GM18511 (cell line): ENCODE results near the gene KCNIP1.

Experiments used
- ATAC-seq: cut with Tn5 transposase; IDR thresholded peaks from one replicate; pipeline ENCODE4 v1.9.1; 2021; ENCODE audit warnings: mild to moderate bottlenecking, moderate library complexity; ENCODE audit not compliant: unreplicated experiment

KCNIP1 gene

GRCh38 chr5:170482511-170482910 is 21.3 kb upstream of the KCNIP1 start:
- ATAC-seq: no peak

DNA sequence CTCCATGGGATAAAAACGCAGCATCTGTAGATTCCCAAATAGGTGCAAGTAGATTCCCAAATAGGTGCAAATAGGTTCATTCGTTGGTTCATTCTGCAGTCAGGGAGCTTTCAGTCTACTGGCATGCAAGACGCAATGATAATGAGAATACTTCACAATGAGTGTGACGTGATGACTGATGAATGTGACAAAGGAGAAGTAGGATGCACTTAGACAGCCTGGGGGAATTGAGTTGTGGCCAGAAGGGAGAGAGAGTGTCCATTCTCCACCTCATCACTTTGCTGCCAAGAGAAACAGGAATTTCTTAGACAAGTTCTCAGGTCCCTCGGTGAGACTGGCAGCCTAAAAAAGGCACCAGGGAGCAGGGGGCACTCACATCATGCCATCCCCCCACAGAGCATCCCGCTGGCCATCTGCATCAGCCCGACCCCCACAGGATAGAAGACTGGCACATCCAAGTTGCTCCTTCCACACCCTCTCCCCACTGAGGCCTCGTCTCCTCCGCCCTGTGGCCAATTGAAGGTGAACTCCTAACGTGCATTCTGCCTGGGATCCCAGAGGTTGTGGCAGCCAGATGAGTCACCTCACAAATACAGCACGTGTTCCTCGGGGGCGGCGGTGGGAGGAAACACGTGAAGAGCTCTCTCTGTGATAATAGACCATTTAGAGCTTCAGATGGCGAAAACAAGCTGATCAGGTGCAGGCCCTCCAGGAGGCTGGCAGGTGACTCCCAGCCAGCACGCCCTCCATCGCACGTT is 19.9 kb upstream of the KCNIP1 start:
- ATAC-seq: no peak

GRCh38 chr5:170484459-170484831 is 19.4 kb upstream of the KCNIP1 start:
- ATAC-seq: no peak

DNA sequence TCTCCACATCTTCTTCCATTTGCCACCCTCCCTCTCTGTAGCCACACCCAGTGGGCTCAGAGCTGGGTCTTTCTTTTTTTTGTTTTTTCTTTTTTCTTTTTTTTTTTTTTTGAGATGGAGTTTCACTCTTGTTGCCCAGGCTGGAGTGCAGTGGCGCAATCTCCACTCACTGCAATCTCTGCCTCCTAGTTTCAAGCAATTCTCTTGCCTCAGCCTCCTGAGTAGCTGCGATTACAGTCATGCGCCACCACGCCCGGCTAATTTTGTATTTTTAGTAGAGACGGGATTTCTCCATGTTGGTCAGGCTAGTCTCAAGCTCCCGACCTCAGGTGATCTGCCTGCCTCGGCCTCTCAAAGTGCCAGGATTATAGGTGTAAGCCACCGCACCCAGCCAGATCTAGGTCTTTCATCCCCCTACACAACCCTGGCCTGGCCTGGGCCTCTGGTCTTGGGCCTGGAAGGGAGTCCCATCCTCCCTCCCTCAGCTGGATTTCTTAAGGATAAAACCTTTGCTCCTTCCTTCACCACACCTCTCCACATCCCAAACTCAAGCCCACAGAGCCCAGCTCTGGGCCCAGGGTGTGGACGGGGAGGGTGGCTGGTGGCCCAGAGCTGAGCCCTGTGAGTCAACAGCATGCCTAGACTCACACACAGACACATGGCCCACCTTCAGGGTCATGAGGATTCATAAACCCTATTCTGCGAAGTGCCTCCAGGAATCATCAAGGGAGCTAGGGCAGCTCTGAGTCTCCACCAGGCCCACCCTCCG is 18.8 kb upstream of the KCNIP1 start:
- ATAC-seq: no peak

DNA sequence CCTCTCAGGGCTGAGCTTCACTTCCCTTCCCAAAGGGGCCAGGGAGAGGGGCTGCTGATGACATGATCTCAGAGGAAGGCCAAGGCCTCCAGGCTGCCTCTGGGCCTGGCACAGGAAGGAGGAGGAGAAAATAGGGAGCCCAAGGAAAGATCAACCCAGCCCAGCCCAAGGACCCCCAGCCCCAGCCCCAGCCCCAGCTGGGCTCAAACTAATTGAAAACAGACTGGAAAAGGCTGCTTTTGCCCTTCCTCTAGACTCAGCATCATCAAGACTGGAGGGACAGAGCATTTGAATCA is 18.3 kb upstream of the KCNIP1 start:
- no peak for ATAC-seq

DNA sequence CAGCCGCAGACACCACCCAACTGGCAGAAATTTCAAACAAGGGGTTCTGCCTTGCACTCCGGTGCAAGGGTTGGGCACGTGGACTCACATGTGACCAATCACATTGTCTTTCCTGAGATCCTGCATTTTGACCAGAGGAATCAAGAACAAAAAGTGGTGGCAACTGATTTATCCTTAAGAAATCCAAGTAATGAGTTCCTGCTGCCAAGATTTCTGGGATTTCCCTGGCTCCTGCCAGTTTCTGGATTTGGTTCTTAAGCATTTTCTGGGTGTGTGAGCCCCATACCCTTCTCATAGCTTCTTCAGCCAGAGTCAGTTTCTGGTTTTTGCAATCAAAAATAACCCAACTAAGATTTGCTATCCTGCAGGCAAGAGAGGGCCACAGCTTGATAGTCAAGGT is 17.4 kb upstream of the KCNIP1 start:
- no peak for ATAC-seq

DNA sequence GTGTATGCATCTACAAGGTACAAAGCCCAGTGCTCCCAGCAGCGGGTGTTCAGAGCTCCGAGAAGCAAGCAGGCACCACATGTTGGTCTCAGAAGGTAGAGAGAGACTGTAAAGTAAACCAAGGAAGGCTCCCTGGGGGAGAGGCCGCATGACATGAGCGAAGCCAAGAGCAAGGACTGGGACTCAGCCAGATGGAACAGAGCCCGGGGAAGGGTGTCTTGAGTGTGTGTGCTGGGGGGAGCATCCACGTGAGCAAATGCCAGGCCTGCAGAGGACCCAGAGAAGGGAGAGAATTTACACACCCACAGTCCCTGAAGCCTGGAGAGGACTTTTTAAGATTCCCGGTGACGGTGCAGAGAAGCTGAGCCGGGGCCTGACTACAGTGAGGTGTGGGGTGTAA is 15.2 kb upstream of the KCNIP1 start:
- ATAC-seq: no peak

GRCh38 chr5:170489199-170489598 is 14.6 kb upstream of the KCNIP1 start:
- no peak for ATAC-seq

DNA sequence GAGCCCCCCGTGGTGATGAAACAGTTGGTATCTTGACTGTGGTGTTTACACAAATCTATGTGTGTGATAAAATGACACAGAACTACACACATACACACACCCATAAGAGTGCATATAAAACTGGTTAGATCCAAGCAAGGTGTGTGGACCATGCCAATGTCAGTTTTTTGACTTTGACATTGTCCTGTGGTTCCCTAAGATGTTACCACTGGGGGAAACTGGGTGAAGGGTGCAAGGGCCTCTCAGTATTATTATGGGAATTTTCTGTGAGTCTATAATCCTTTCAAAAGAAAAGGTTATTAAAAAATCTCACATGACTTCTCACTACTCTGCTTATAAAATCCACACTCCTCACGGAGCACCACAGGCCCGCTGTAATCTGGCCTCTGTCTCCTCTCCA is 13.4 kb upstream of the KCNIP1 start:
- no peak for ATAC-seq

GRCh38 chr5:170491479-170491878 is 12.3 kb upstream of the KCNIP1 start:
- ATAC-seq: no peak

DNA sequence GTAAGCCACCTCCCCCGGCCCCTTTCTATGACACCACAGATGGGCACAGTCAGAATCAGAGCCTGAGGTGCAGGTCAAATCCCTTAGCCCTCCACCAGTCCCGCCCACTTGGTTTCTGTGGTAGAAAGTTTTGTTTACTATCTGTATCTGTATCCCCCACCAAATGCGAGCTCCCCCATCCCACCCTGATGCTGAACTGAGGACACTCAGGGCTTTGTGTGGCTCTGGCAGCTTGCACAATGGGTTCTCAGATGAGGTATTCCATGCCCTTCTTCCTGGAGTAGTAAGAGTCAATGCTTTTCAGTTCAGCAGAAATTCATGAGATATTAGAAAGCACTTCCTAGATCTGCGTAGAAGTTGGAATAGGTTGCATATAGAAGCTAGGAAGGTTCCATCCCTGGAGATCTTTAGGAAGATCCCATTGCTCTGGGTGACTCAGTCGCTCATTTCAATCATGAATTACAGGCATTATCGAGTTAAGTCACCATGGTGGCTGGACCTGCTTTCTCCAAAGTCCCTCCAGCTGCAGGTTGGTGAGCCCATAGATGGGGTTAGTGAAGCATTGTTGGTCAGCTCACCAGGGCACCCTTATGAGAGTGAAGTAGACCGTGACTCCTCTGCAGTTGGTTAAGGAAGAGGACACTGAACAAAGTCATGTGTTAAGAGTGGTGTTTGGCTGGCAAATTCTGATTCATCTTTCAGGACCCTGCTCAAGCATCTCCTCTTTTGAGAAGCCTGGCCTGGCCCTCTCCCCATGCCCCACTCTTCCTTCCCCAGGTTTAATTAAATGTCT is 10.6 kb upstream of the KCNIP1 start:
- ATAC-seq: no peak

GRCh38 chr5:170494041-170494440 is 9.8 kb upstream of the KCNIP1 start:
- no peak for ATAC-seq

DNA sequence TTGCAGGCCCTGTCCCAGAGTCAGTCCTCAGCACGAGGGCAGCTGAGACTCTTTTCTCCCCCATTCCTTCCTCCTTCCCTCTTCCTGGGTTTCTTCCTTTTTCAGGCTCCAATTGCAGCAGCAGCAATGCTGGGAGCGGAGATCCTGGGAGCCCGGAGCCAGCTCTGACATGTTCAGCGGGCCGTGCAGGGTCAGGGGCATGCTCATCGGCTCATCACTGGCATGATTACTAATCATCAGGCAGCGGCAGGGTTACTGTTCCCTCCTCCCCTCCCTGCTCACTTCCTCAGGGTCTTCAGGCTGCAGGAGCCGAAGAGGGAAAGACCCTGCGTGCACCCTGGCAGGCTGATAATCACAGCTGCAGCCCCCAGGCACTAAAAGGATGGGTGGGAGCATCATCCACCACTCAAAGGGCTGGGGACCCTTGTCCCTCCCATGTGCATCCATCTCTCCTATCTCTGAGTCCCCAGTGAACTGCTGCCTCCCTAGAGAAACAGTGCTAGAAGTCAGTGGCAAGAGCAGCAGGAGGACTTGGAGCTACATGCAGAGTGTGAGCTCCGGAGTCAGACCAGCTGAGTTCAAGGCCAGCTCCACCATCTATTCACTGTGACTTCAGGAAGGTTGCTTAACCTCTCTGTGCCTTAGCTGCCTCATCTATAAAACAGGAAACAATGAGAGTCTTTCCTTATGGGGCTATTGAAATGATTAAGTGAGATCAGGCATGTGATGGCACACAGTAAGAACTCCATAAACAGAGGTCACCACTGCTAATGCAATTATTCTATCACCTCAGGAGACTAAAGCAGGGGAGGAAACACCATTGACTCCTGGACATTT is 7.8 kb upstream of the KCNIP1 start:
- no peak for ATAC-seq

DNA sequence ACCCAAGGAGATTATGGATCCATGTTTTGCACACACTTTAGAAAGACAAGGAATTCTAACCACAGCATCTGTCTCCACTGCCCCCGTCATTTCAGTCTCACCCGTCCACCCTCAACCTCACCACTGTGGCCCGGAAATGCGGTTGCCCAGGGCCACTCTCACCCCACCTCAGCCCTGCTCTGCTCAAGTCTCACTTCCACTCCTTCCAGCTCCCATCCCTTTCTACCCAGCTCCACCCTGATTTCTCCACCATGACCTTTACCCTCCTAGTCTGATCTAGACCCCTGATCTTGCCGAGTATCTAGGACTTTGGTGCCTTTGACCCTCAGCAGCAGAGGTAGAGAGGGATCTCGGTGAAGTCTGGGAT is 7.2 kb upstream of the KCNIP1 start:
- no peak for ATAC-seq

- no peak for ATAC-seq
Measured at GRCh38 chr5:170497311-170498038, 6.3 kb upstream of the KCNIP1 start.

DNA sequence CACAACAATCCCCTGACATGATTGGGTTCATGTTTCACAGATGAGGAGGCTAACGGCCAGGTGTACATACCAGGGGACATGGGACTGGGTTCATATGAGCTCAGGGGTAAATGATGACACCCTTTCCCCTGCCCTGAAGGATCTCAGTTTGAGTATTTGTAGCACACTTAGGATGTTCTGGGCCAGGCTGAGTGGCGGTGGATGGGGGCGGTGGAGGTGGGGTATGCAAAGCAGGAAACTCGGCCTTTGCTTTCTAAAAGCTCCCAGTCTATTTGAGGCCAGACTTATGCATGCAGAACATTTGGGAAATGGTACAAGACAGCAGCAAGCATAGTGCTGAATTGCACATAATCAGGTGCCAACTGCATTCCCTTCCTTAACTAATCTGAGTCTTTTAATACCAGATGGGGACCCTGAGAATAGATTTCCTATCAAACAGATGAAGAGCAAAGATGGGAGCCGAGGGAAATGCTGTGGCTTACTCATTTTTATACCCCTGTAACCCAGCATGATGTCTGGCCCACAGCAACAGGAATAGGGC is 4.9 kb upstream of the KCNIP1 start:
- ATAC-seq: no peak

- no peak for ATAC-seq
Measured at GRCh38 chr5:170499621-170500020, 4.2 kb upstream of the KCNIP1 start.

DNA sequence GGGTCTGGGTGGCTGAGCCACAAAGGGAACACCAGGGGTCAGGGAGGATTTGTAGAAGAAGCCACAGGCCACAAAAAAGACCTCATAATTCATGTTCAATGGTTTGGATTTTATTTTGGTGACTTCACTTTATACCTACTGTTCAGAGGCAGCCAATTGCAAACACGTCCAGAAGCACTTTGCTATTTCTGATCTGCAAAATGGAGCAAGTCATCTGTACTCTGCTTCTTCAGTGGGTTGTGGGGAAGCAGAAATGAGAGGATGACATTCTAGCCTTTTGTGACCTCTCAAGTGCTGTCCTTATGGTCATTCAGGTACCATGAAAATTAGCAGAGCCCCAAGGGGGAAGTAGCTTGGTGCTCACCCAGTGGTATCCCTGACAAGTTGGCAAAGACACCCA is 2.5 kb upstream of the KCNIP1 start:
- no peak for ATAC-seq

DNA sequence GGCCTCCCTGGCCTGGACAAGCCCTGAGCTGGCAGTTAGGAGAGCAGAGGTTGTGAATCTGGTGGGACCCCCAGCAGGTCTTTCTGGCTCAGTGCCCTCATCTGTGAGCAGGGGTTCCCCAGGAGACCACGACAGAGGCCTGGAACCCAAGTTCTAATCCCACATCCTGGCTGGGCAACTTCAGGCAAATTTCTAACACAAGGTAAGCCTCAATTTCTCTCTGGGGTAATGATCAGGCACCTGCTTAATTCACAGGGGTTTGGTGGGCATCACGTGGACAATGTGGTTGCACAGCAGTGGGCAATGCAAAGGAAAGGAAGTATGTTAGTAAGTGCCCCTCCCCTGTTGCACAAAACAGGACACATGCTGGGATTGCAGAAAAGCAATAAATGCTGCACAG is 1.9 kb upstream of the KCNIP1 start:
- ATAC-seq: no peak

DNA sequence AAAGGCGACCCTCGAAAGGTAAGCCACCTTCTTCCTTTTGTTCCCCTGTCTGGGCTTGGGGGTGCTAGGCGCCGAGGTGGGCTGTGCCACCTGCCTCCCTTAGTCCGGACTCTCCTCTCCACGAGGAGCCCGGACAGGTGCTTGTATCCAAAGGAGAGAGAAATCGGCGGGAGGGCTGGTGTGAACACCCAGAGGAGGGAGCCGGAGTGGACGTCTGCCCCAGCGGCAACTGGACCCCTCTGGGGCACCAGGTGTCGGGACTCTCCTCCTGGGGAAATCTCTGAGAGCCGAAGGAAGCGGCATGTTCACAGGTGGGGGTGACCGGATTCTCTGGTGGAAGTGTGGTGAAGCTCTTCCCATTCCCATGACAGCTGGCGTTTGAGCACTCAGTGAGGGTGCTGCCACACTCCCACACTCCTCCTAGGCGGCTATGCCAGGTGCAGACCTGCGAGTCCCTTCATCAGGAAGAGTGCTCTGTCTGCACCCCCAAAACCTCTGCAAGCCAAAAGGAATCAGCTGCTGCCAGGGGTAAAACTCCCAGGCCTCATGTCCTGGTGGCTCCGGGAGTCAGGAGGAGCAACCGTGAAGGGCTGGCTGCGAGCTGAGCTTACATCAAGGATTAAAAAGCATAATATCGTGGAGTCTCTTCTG is 921 bp downstream of the KCNIP1 start:
- ATAC-seq: no peak
